Esophagus squamous epithelium (tissue), 5 donors: ENCODE data around the gene NR2F6. TPM values are rescaled to one million over a fixed set of nuclear protein-coding genes. Genes with fewer than 3 reads are reported as not detected.

Source experiments
- DNase-seq: peaks from one replicate; lab custom pipeline; 2025; lab: John Stamatoyannopoulos, UW
- H3K27ac ChIP-seq, 4 donors: fragments of 200-600 bp; sonication (generic); one replicate each; pipeline ENCODE4 v1.5.1; 2016 to 2019; ENCODE audit warnings: mild to moderate bottlenecking in 1 of 4
- H3K27me3 ChIP-seq, 4 donors: fragments of 200-600 bp; sonication (generic); 1 replicate in 3 of 4; 2 replicates in 1 of 4; pipeline versions ENCODE4 v1.5.1 to v1.6.0; 2017 to 2021; ENCODE audit warnings: antibody characterized with exemption in 1 of 4
- H3K36me3 ChIP-seq, 3 donors: fragments of 200-600 bp; sonication (generic); one replicate each; pipeline ENCODE4 v1.5.1; 2016 to 2019
- H3K4me1 ChIP-seq, 3 donors: fragments of 200-600 bp; sonication (generic); one replicate each; pipeline ENCODE4 v1.5.1; 2017 to 2019
- H3K4me3 ChIP-seq, 4 donors: fragments of 200-600 bp; sonication (generic); 1 replicate in 3 of 4; 2 replicates in 1 of 4; pipeline ENCODE4 v1.5.1; 2016 to 2019; ENCODE audit warnings: mild to moderate bottlenecking in 2 of 4, moderate library complexity in 1 of 4
- H3K9me3 ChIP-seq, 3 donors: fragments of 200-600 bp; sonication (generic); one replicate each; pipeline ENCODE4 v1.5.1; 2016 to 2019
- CTCF ChIP-seq, 6 experiments: fragments of 450-650 bp in 4 of 6; fragments of 200-600 bp in 2 of 6; sonication (generic) in 2 of 6; IDR thresholded peaks; one replicate each; pipeline ENCODE4 v1.5.1; 2016 to 2019; ENCODE audit warnings: antibody characterized with exemption in 6 of 6, mild to moderate bottlenecking in 4 of 6, moderate library complexity in 4 of 6
- POLR2A ChIP-seq, 4 donors: fragments of 450-650 bp; IDR thresholded peaks; one replicate each; pipeline ENCODE4 v1.6.1; 2017; ENCODE audit warnings: antibody characterized with exemption in 4 of 4, mild to moderate bottlenecking in 4 of 4, moderate library complexity in 3 of 4
- WGBS, 2 donors: methylation state at CpG; one replicate each; pipeline ENCODE4 v1.1.5; 2018; 5-methylcytosine and 5-hydroxymethylcytosine counted together
- intact Hi-C: fragments of 100-400 bp; cut with DNase I; formaldehyde crosslinking; loops from one replicate; pipeline ENCODE4 v1.15.0; 2022
- total RNA-seq, 4 donors: library from RNA; depleted of rRNA; stranded (reverse); fragments of >200 nt; gene quantifications; one replicate each; pipeline ENCODE4 v1.1.0, GENCODE V29; 2016
- donor health status: DM: yes; HTN: yes; CAD: no.

The NR2F6 gene
- total RNA-seq, 4 donors from 2014 or later: 52.8 to 115 (median 82.7) TPM

- WGBS, 2 donors: 71 to 80% methylated on average over 11 to 12 of the region's 28 CpGs
- intact Hi-C loops: loop anchor here (10.0 kb wide), 1 partner anchor 75 kb away; the partner anchor contains the start of gene ANKLE1
- peaks cover 0 to 2% (median under 1%) of the 10 kb centered on the region in 3 donors for H3K4me1 ChIP-seq
- no peak for DNase-seq
- H3K36me3 ChIP-seq: peaks cover 8 to 94% (median 15%) of the 10 kb centered on the region in 3 donors
- no peak overlapping the region for H3K27ac ChIP-seq
- H3K9me3 ChIP-seq: no peaks in the 10 kb centered on the region
- no peak for TF ChIP-seq CTCF (IDR thresholded peaks at IDR 0.05)
- TF ChIP-seq POLR2A (IDR thresholded peaks at IDR 0.05): no peak
- H3K27me3 ChIP-seq: no peaks in the 10 kb centered on the region
- no peak overlapping the region for H3K4me3 ChIP-seq
These were observed 36.3 kb downstream of the NR2F6 start for GRCh38 chr19:17209126-17210036.

GRCh38 chr19:17206736-17207581 is 38.8 kb downstream of the NR2F6 start:
- Histone ChIP-seq H3K4me3 (no peak overlapping the region), H3K27me3 (no peaks in the 10 kb centered on the region), H3K36me3 (peaks cover 16 to 100% (median 21%) of the 10 kb centered on the region in 3 donors), H3K27ac (no peak overlapping the region), H3K4me1 (no peaks in the 10 kb centered on the region), H3K9me3 (no peaks in the 10 kb centered on the region)
- TF ChIP-seq POLR2A (IDR thresholded peaks at IDR 0.05): no peak
- TF ChIP-seq CTCF (IDR thresholded peaks at IDR 0.05): no peak
- no peak for DNase-seq
- WGBS, 2 donors: 86 to 96% methylated on average over 6 to 12 of the region's 25 CpGs
- intact Hi-C loops: loop anchor here (10.0 kb wide), 1 partner anchor 78 kb away; the partner anchor contains the start of gene ANKLE1

GRCh38 chr19:17205237-17206140 is 40.2 kb downstream of the NR2F6 start:
- no peak for DNase-seq
- no peaks in the 10 kb centered on the region for H3K9me3 ChIP-seq
- 67 to 100% methylated on average over 1 to 3 of the region's 27 CpGs for WGBS, 2 donors
- H3K4me3 ChIP-seq: no peak overlapping the region
- peaks cover 20 to 100% (median 24%) of the 10 kb centered on the region in 3 donors for H3K36me3 ChIP-seq
- H3K27ac ChIP-seq: no peak overlapping the region
- H3K27me3 ChIP-seq: no peaks in the 10 kb centered on the region
- no peaks in the 10 kb centered on the region for H3K4me1 ChIP-seq
- TF ChIP-seq CTCF (IDR thresholded peaks at IDR 0.05) (peak in 5 of 6 experiments; percentile 53 to 81 (median 71)), POLR2A (IDR thresholded peaks at IDR 0.05) (no peak)
- intact Hi-C loops: loop anchor here (10.0 kb wide), 1 partner anchor 79 kb away; the partner anchor contains the start of gene ANKLE1

- peaks cover 20 to 100% (median 33%) of the 10 kb centered on the region in 3 donors for H3K36me3 ChIP-seq
- no peak for DNase-seq
- 79 to 90% methylated on average over 5 to 12 of the region's 17 CpGs for WGBS, 2 donors
These were observed 43.0 kb downstream of the NR2F6 start for GRCh38 chr19:17202713-17203112.

More at GRCh38 chr19:17202713-17203112, 43.0 kb downstream of the NR2F6 start:
- Histone ChIP-seq H3K4me3 (no peak overlapping the region), H3K27me3 (no peaks in the 10 kb centered on the region), H3K9me3 (no peaks in the 10 kb centered on the region), H3K4me1 (no peaks in the 10 kb centered on the region), H3K27ac (no peak overlapping the region)
- intact Hi-C loops: loop anchor here (10.0 kb wide), 1 partner anchor 82 kb away; the partner anchor contains the start of gene ANKLE1
- TF ChIP-seq CTCF (IDR thresholded peaks at IDR 0.05) (no peak), POLR2A (IDR thresholded peaks at IDR 0.05) (no peak)
